Suprapubic skin (tissue), 3 donors: ENCODE measurements around the gene LRCH1.

Experiments used
- CTCF ChIP-seq, 2 donors: fragments of 200-600 bp in 1 of 2; fragments of 450-650 bp in 1 of 2; sonication (generic) in 1 of 2; IDR thresholded peaks; one replicate each; pipeline ENCODE4 v1.5.1; 2016 to 2019; ENCODE audit warnings: antibody characterized with exemption in 2 of 2, mild to moderate bottlenecking in 1 of 2, moderate library complexity in 1 of 2
- POLR2AphosphoS5 ChIP-seq, 3 donors: sonication (generic); formaldehyde crosslinking; IDR thresholded peaks; one replicate each; pipeline ENCODE4 v1.6.1; 2017; ENCODE audit warnings: antibody characterized with exemption in 3 of 3

- TF ChIP-seq POLR2AphosphoS5 (IDR thresholded peaks at IDR 0.05) = no peak
- no peak for TF ChIP-seq CTCF (IDR thresholded peaks at IDR 0.05)
Measured at GRCh38 chr13:46745062-46745461, 192.1 kb downstream of the LRCH1 start.
